Measurements from ENCODE around the gene ERN2.

The ERN2 gene

DNA sequence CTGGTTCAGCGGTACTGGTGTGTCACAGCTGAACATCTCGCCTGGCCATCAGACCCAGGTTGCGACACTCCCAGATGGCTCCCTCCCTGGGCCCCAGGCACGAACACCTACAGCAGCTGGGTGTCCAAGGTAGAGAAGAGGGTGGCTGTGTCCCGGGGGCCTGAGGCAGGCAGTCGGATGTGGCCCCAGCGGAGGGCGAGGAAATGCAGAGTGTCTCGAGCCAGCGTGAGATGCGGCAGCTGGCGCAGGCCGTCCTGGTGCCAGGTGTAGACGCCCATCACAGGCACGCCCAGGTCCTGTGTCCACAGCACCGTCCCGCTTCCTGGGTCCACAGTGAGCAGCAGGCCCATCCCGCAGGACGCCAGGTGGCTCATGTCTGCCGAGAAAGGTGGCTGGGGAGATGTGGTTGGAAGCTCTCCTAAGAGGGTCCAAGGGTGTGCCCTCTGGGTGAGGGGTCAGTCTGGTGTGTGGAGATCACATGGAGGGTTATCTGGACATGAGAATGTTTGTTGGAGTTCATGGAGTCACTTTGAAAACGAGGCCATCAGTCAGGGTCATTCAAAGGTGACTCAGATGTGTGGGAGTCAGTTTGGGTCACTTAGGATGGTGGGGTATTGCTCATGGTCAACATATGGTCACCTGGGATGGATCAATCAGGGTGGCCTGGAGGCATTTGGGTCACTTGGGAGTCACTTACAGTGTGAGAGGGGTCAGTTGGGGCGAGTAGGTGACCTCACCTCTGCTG, 8.1 kb downstream of the ERN2 start:
- H3K9me3 ChIP-seq (ENCODE audit: control insufficient read depth, insufficient read depth, low read length), result no peaks in the 10 kb centered on the region
- H3K36me3 ChIP-seq (ENCODE audit: insufficient read depth, low read length), result no peaks in the 10 kb centered on the region
- H3K4me1 ChIP-seq (ENCODE audit: insufficient read depth, low read length), result peaks cover 7% of the 10 kb centered on the region; the same call in 1 of the 2 replicates
- no peak overlapping the region for H3K9ac ChIP-seq (ENCODE audit: low read depth, low read length)

DNA sequence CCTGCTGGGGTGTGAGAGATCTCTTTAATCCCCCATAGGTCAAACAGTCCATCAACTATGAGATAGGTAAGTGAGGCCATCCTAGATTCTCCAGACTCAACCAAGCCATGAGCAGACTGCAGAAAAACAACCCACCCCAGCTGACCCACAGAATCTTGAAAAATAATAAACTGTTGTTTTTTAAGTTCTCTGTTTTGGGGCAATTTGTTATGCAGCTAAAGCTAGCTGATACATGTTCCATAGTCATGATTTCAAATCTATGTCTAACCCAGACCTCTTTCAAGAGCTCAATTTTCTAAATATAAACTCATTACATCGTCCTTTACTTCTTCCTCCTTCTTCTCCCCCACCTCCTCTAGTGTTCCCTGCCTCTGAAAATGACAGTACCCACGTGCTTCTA, 10.1 kb downstream of the ERN2 start:
- Histone ChIP-seq H3K4me1 (ENCODE audit: insufficient read depth, low read length) (peaks cover 7% of the 10 kb centered on the region; the same call in 1 of the 2 replicates), H3K9ac (ENCODE audit: low read depth, low read length) (no peak overlapping the region), H3K9me3 (ENCODE audit: control insufficient read depth, insufficient read depth, low read length) (no peaks in the 10 kb centered on the region), H3K36me3 (ENCODE audit: insufficient read depth, low read length) (no peaks in the 10 kb centered on the region)

DNA sequence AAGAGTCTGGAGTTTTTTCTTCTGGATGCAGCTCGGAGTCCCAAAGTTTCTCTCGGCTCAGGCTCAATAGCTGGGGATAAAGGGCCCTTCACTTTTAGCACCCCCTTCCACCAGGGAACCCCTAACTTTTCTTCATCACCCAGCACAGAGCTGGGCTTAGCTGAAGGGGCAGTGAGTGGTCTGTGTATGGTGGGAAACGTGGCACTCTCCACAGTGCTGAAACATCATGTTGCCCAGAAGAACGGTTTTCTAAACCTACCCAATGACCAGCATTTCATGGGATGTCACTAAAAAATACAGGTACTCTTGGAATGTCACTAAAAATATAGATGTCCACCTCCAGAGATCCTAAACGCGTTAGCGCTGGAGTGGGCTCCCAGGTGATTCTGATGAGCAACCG, 12.0 kb downstream of the ERN2 start:
- H3K9ac ChIP-seq (ENCODE audit: low read depth, low read length), result no peak overlapping the region
- H3K36me3 ChIP-seq (ENCODE audit: insufficient read depth, low read length), result no peaks in the 10 kb centered on the region
- peaks cover 7% of the 10 kb centered on the region; the same call in 1 of the 2 replicates for H3K4me1 ChIP-seq (ENCODE audit: insufficient read depth, low read length)
- H3K9me3 ChIP-seq (ENCODE audit: control insufficient read depth, insufficient read depth, low read length), result no peaks in the 10 kb centered on the region

DNA sequence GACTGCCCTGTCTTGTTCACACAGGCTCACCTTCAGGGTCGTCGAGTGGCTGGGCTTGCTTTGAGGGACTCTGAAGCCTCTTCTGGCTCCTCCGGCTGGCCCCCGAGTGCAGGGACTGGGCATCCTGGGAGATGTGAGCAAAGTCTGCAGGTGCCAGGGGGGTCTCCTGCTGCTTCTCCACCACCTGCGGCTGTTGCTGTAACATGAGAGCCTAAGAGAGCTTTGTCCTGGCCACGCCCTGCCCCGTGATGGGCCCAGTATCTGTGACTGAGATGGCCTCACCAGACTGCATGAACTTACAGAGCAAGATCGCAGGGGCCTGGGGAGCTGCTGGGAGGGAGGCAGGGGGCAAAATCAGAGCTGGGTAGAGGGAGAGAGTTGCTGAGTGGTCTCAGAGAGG, 12.5 kb downstream of the ERN2 start:
- H3K36me3 ChIP-seq (ENCODE audit: insufficient read depth, low read length), result no peaks in the 10 kb centered on the region
- H3K4me1 ChIP-seq (ENCODE audit: insufficient read depth, low read length), result peaks cover 7% of the 10 kb centered on the region; the same call in 1 of the 2 replicates
- H3K9me3 ChIP-seq (ENCODE audit: control insufficient read depth, insufficient read depth, low read length), result no peaks in the 10 kb centered on the region
- H3K9ac ChIP-seq (ENCODE audit: low read depth, low read length), result peak overlapping the region; percentile 8; the same call in 1 of the 2 replicates

DNA sequence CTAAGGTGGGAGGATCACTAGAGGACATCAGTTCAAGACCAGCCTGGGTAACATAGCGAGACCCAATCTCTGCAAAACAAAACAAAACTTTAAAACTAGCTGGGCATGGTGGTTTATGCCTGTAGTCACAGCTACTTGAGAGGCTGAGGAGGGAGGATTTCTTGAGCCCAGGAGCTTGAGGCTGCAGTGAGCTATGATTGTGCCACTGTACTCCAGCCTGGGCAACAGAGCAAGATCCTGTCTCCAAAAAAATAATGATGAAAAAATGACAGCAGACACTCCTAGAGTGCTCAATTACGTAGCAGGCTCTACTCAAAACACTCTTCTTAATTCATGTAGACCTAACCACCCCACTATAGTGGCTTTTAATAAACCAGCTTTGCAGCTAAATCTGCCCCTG, 12.9 kb downstream of the ERN2 start:
- H3K9me3 ChIP-seq (ENCODE audit: control insufficient read depth, insufficient read depth, low read length), result no peaks in the 10 kb centered on the region
- no peaks in the 10 kb centered on the region for H3K36me3 ChIP-seq (ENCODE audit: insufficient read depth, low read length)
- peaks cover 7% of the 10 kb centered on the region; the same call in 1 of the 2 replicates for H3K4me1 ChIP-seq (ENCODE audit: insufficient read depth, low read length)
- H3K9ac ChIP-seq (ENCODE audit: low read depth, low read length), result peak overlapping the region; percentile 8; the same call in 1 of the 2 replicates

DNA sequence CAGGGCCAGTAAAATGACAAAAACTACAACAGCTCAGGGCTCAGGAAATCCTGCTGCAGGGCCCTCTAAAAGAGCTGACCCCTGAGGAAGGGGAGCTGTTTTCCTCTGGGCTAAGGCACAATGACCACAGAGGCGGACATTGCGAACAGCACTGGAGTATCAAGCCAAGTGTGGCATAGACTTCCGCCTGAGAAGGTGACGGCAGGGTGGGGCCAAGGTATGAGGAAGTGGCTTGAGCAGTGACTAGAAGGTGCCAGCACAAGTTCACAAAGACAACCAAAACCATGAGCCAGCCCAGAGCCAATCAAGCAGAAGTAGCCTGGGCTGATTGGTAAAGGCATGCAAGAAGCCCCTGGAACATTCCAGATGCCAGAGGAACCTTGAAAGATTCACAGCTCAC, 13.9 kb downstream of the ERN2 start:
- Histone ChIP-seq H3K9ac (ENCODE audit: low read depth, low read length) (no peak overlapping the region), H3K9me3 (ENCODE audit: control insufficient read depth, insufficient read depth, low read length) (no peaks in the 10 kb centered on the region), H3K4me1 (ENCODE audit: insufficient read depth, low read length) (peaks cover 7% of the 10 kb centered on the region; the same call in 1 of the 2 replicates), H3K36me3 (ENCODE audit: insufficient read depth, low read length) (no peaks in the 10 kb centered on the region)

DNA sequence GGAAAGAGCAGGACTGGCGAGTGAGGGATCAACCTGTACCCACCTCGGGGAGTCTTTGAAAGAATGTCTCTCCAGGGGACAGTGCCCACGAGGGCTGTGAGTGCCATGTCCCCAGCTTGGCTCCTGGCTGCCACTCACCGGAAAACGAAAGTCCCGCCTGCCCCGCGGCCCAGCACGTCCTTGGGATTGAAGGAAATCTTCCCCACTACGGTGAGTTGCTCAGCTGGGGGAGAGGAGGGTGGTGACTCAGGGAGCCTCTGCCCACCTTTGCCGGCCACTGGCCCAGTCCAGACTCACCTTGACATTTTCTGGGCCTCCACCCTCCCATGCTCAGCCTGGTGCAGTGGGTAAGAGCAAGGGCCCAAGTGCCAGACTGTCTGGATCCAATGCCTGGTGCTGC, 17.3 kb downstream of the ERN2 start:
- no peaks in the 10 kb centered on the region for H3K9me3 ChIP-seq (ENCODE audit: control insufficient read depth, insufficient read depth, low read length)
- peak overlapping the region; percentile 56; the same call in 1 of the 2 replicates for H3K9ac ChIP-seq (ENCODE audit: low read depth, low read length)
- no peaks in the 10 kb centered on the region; the same call in 1 of the 2 replicates for H3K36me3 ChIP-seq (ENCODE audit: insufficient read depth, low read length)
- H3K4me1 ChIP-seq (ENCODE audit: insufficient read depth, low read length), result peaks cover 2% of the 10 kb centered on the region; the same call in 1 of the 2 replicates

DNA sequence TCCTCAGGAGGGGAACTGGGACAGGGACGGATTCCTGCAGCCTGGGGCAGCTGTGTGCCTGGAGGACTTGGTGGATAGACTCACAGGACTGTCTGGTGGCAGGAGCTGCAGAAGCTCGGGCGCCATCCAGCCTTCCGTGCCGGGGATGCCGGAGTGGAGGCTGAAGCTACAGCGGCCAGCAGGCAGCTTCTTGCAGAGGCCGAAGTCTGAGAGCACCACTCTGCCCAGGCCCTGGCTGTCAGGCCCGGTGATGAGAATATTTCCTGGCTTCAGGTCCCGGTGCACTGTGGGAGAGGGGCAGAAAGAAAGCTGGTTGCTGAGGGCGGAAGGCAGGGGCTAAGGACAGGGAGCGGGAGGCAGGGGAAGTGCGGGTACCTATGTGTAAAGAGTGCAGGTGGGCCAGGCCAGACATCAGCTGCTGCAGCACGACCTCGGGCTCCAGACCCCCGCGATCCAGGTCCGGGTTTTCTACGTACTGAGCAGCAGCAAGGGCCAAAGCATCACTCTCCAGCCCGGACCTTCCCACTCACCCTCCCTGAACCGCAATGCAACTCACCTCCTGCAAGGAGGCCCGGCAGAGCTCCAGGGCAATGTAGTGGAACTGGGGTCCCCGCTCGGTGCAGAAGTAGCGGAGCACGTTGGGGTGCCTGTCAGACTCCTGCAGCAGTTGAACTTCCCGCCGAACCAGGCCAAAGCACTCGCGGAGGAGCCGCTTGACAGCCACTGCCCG, 18.2 kb downstream of the ERN2 start:
- H3K36me3 ChIP-seq (ENCODE audit: insufficient read depth, low read length), result peaks cover 3% of the 10 kb centered on the region
- H3K9ac ChIP-seq (ENCODE audit: low read depth, low read length), result peak overlapping the region; percentile 56
- H3K9me3 ChIP-seq (ENCODE audit: control insufficient read depth, insufficient read depth, low read length), result no peaks in the 10 kb centered on the region
- H3K4me1 ChIP-seq (ENCODE audit: insufficient read depth, low read length), result no peaks in the 10 kb centered on the region

DNA sequence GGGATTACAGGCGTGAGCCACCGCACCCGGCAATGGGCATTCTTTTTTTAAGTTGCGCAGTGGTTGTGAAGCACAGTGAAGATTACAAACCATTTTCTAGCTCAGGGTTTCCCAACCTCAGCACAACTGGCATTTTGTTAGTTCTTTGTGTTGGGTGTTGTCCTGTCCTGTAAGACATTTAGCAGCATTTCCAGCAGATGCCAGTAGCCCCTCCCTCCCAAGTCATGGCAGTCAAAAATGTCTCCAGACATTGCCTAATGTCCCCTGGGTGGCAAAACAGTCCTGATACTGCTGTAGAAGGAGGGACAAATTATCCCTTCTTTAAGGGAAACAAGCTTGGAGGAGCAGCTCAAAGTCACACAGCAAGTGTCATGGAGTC, 18.8 kb downstream of the ERN2 start:
- Histone ChIP-seq H3K4me1 (ENCODE audit: insufficient read depth, low read length) (no peaks in the 10 kb centered on the region), H3K9me3 (ENCODE audit: control insufficient read depth, insufficient read depth, low read length) (no peaks in the 10 kb centered on the region), H3K9ac (ENCODE audit: low read depth, low read length) (peak overlapping the region; percentile 56), H3K36me3 (ENCODE audit: insufficient read depth, low read length) (peaks cover 3% of the 10 kb centered on the region)

DNA sequence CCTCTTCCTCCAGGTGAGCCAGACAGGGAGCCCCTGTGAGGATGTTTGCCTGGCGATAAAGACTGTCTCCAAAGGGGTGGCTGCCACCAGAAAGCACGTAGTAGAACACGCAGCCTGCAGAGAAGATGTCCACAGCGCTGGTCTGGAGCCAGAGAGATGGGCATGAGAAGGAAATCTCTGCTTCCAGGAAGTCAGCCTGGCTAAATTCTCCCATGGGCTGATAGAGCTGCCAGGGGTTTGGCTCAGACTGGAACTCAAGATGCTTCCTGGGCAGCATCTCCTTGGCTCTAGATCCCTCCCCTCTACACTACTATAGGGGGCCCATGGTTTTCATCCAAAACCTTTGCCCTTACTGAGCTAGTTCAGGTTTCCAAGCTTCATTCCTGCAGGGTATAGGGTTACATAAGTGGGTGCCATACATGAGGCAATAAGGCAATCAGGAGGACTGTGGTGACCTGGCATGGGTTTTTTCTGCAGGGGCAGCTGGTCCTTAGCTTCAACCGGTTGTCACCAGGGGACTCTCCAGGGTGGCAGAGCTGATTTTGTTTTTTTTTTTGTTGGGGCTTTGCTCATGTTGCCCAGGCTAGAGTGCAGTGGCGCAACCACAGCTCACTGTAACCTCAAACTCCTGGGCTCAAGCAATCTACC, 20.7 kb downstream of the ERN2 start:
- H3K9ac ChIP-seq (ENCODE audit: low read depth, low read length), result no peak overlapping the region
- no peaks in the 10 kb centered on the region for H3K4me1 ChIP-seq (ENCODE audit: insufficient read depth, low read length)
- H3K36me3 ChIP-seq (ENCODE audit: insufficient read depth, low read length), result peaks cover 17% of the 10 kb centered on the region
- H3K9me3 ChIP-seq (ENCODE audit: control insufficient read depth, insufficient read depth, low read length), result no peaks in the 10 kb centered on the region

DNA sequence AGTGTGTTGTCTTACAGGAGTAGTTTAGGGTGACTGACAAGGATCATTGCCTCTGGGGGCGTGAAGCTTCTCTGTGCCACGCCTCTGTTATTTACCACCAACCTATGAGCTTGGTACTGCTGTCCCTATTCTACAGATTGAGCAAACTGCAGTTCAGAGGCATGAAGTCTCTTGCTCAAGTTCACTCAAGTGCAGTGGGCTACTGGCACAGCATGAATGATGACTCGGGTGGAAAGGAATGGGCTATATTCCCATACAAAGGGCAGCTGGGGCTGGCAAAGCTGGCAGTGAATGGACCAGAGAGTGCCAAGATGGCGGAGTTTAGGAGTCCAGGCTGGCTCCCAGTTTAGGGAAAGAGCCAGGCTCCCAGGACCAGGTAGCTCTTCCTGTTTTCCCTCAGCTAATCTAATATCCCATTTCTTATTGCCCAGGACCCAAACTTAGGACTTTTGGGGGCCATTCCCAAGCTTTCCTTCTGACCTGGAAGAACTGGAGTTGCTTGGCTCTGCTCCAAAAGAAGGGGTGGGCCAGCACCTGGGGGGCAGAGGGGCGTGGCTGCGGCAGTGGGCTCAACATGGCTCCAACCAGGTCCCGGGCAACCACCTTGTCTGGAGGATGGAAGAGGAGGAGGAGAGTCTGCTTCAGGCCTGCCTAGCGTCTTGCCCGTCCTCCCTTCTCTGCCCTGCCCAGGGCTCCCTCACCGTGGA, 21.4 kb downstream of the ERN2 start:
- Histone ChIP-seq H3K4me1 (ENCODE audit: insufficient read depth, low read length) (no peaks in the 10 kb centered on the region), H3K9ac (ENCODE audit: low read depth, low read length) (no peak overlapping the region), H3K36me3 (ENCODE audit: insufficient read depth, low read length) (peaks cover 20% of the 10 kb centered on the region), H3K9me3 (ENCODE audit: control insufficient read depth, insufficient read depth, low read length) (no peaks in the 10 kb centered on the region)

DNA sequence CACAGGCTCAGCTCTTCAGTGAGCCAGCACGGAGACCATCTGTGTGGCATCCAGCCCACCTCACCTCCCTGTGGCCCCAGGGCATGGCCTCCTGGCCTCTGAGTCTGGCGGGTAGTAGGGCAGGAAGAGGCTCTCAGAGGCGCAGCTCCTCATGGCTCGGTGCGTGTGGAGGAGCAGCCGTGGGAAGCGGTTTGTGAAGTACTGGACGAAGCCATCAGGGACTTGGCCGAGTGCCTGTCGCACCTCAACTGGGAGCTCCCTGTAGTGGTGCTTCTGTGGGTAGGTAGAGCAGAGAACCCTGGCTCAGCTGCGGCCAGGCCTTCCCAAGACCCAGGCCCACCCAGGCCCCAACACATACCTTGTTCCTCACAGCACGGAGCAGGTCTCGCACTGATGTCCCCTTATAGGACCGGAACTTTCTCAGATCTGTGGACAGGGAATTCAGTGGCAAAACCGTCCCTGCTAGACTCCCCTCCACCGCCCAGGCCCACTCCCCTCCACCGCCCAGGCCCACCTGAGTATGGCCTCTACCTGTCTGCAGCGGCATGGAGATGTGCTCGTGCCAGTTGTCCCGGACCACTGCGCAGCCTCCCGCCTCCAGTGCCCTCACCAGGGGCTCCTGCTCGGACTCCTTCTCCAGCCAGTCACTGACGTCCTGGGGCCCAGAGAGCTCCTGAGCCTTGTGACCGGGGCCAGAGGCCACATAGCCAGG, 22.1 kb downstream of the ERN2 start:
- Histone ChIP-seq H3K36me3 (ENCODE audit: insufficient read depth, low read length) (peaks cover 20% of the 10 kb centered on the region), H3K9ac (ENCODE audit: low read depth, low read length) (no peak overlapping the region), H3K4me1 (ENCODE audit: insufficient read depth, low read length) (no peaks in the 10 kb centered on the region), H3K9me3 (ENCODE audit: control insufficient read depth, insufficient read depth, low read length) (no peaks in the 10 kb centered on the region)

DNA sequence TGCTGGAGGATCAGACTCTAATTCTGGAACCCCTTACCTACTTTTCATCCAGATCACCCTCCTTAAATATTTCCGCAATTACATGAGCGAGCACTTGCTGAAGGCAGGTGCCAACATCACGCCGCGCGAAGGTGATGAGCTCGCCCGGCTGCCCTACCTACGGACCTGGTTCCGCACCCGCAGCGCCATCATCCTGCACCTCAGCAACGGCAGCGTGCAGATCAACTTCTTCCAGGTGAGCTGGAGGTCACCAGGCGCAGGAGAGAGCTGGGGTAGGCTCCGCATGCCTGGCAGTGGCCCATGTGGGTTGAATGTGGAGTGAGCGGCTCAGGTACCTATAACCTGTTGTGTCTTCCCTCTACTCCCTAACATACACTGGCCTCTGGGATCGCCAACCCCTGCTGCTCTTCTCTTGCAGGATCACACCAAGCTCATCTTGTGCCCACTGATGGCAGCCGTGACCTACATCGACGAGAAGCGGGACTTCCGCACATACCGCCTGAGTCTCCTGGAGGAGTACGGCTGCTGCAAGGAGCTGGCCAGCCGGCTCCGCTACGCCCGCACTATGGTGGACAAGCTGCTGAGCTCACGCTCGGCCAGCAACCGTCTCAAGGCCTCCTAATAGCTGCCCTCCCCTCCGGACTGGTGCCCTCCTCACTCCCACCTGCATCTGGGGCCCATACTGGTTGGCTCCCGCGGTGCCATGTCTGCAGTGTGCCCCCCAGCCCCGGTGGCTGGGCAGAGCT, 23.4 kb downstream of the ERN2 start:
- Histone ChIP-seq H3K4me1 (ENCODE audit: insufficient read depth, low read length) (no peaks in the 10 kb centered on the region), H3K36me3 (ENCODE audit: insufficient read depth, low read length) (peaks cover 20% of the 10 kb centered on the region), H3K9ac (ENCODE audit: low read depth, low read length) (no peak overlapping the region), H3K9me3 (ENCODE audit: control insufficient read depth, insufficient read depth, low read length) (no peaks in the 10 kb centered on the region)

All from ES-I3 (cell line).